ENCODE data around the gene NFS1.
A peak's percentile ranks its signal among the peaks of the same experiment; 100 is the strongest.
"Not testable (repeated sequence)": the region's sequence is repeated elsewhere in the genome, so short reads cannot be mapped to it uniquely, and the experiment has no call there.

The NFS1 gene

GRCh38 chr20:35709259-35709658, 10.1 kb upstream of the NFS1 start:
- peak; percentile 8 for DNase-seq (ENCODE audit: low read depth)

- DNase-seq (ENCODE audit: low read depth) = peak; percentile 6
Measured at GRCh38 chr20:35708502-35708901, 9.3 kb upstream of the NFS1 start.

GRCh38 chr20:35706591-35707529, 7.7 kb upstream of the NFS1 start:
- peak; percentile 2 for DNase-seq (ENCODE audit: low read depth)

- peak; percentile 0 for DNase-seq (ENCODE audit: low read depth)
Measured at GRCh38 chr20:35705894-35706293, 6.7 kb upstream of the NFS1 start.

GRCh38 chr20:35704514-35705261, 5.5 kb upstream of the NFS1 start:
- no peak for DNase-seq (ENCODE audit: low read depth)

GRCh38 chr20:35702824-35703695, 3.9 kb upstream of the NFS1 start:
- DNase-seq (ENCODE audit: low read depth) = peak; percentile 31

- DNase-seq (ENCODE audit: low read depth) = peak; percentile 72
Measured at GRCh38 chr20:35702051-35702823, 3.1 kb upstream of the NFS1 start.

GRCh38 chr20:35700625-35701148, 1.5 kb upstream of the NFS1 start:
- peak; percentile 44 for DNase-seq (ENCODE audit: low read depth)

GRCh38 chr20:35699957-35700624, 939 bp upstream of the NFS1 start:
- no peak for DNase-seq (ENCODE audit: low read depth)

- DNase-seq (ENCODE audit: low read depth) = peak; percentile 40
Measured at GRCh38 chr20:35698298-35699126, 640 bp downstream of the NFS1 start.

- DNase-seq (ENCODE audit: low read depth) = no peak
Measured at GRCh38 chr20:35697696-35698297, 1.4 kb downstream of the NFS1 start.

GRCh38 chr20:35695978-35696377, 3.2 kb downstream of the NFS1 start:
- DNase-seq (ENCODE audit: low read depth) = no peak

GRCh38 chr20:35695245-35695749, 3.9 kb downstream of the NFS1 start:
- DNase-seq (ENCODE audit: low read depth) = no peak

GRCh38 chr20:35690265-35690664, 8.9 kb downstream of the NFS1 start:
- no peak for DNase-seq (ENCODE audit: low read depth)

GRCh38 chr20:35686872-35687271, 12.3 kb downstream of the NFS1 start:
- peak; percentile 44 for DNase-seq (ENCODE audit: low read depth)

GRCh38 chr20:35685368-35685767, 13.8 kb downstream of the NFS1 start:
- not testable (repeated sequence) for DNase-seq (ENCODE audit: low read depth)

GRCh38 chr20:35681960-35682359, 17.2 kb downstream of the NFS1 start:
- DNase-seq (ENCODE audit: low read depth) = no peak

GRCh38 chr20:35680452-35681183, 18.5 kb downstream of the NFS1 start:
- DNase-seq (ENCODE audit: low read depth) = no peak
